ENCODE measurements around the gene PEX11G.

The PEX11G gene

GRCh38 chr19:7428651-7429113 is 60.2 kb downstream of the PEX11G start:
- no peak for DNase-seq

DNA sequence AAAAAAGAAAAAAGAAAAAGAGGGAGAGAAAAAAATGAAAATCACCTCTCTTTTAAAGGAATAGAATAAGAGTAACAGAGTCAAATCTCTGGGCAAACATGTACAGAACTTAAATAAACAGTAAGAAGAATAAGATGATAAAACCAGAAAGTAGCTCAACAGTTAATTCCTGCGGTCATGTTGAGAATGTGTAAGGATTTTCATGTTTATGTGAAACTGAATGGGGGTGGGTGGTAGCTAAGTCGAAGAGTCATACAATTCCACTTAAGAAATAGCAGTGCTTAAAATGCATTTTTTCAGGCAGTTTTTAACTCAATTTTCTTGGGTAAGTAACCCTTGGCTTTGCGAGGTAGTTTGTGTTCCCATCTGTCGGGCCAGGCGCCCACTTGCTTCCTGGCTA is 60.9 kb downstream of the PEX11G start:
- no peak for DNase-seq

GRCh38 chr19:7426986-7427385 is 61.8 kb downstream of the PEX11G start:
- DNase-seq = peak; percentile 7 to 15
